Hematopoietic multipotent progenitor cell treated with erythropoietin and hydrocortisone succinate and interleukin-3 and kit ligand, for 6 days (in vitro differentiated cells): ENCODE results near the gene UPK1B.
"Not testable (repeated sequence)": the region's sequence is repeated elsewhere in the genome, so short reads cannot be mapped to it uniquely, and the experiment has no call there.

Experiments
- DNase-seq: peaks from one replicate; pipeline ENCODE4 v3.0.0-alpha.2; 2015

Gene UPK1B

GRCh38 chr3:119227070-119227850 lies 53.9 kb downstream of the UPK1B start:
- no peak for DNase-seq

- no peak for DNase-seq
Observed at GRCh38 chr3:119228373-119229145, 55.2 kb downstream of the UPK1B start.

GRCh38 chr3:119229190-119229589 lies 55.8 kb downstream of the UPK1B start:
- DNase-seq = no peak

GRCh38 chr3:119230071-119230470 lies 56.7 kb downstream of the UPK1B start:
- DNase-seq = no peak

GRCh38 chr3:119230745-119231144 lies 57.3 kb downstream of the UPK1B start:
- DNase-seq = no peak

GRCh38 chr3:119234610-119235009 lies 61.2 kb downstream of the UPK1B start:
- DNase-seq = no peak

- DNase-seq = no peak
Observed at GRCh38 chr3:119235151-119235550, 61.8 kb downstream of the UPK1B start.

- peak; percentile 12 for DNase-seq
Observed at GRCh38 chr3:119236756-119237155, 63.4 kb downstream of the UPK1B start.

GRCh38 chr3:119237299-119237698 lies 63.9 kb downstream of the UPK1B start:
- DNase-seq = no peak

- DNase-seq = peak; percentile 35
Observed at GRCh38 chr3:119238363-119238762, 65.0 kb downstream of the UPK1B start.

- peak; percentile 43 for DNase-seq
Observed at GRCh38 chr3:119239206-119239820, 65.9 kb downstream of the UPK1B start.

- DNase-seq = peak; percentile 47
Observed at GRCh38 chr3:119240101-119240590, 66.7 kb downstream of the UPK1B start.

GRCh38 chr3:119240591-119241434 lies 67.4 kb downstream of the UPK1B start, which contains the start of gene B4GALT4:
Gene B4GALT4, minus strand, starts transcription at chr3:119240878. Its CDS starts 10,779 bp downstream, at chr3:119230099.
- peak; percentile 92 for DNase-seq

- not testable (repeated sequence) for DNase-seq
Observed at GRCh38 chr3:119242387-119243057, 69.1 kb downstream of the UPK1B start.

GRCh38 chr3:119243058-119243529 lies 69.7 kb downstream of the UPK1B start:
- DNase-seq = not testable (repeated sequence)

- peak; percentile 5 for DNase-seq
Observed at GRCh38 chr3:119243712-119244111, 70.3 kb downstream of the UPK1B start.

GRCh38 chr3:119245778-119246177 lies 72.4 kb downstream of the UPK1B start:
- DNase-seq = no peak
